GM18858 (cell line): ENCODE measurements around the gene CORO7.

Experiments
- ATAC-seq: cut with Tn5 transposase; IDR thresholded peaks from one replicate; pipeline ENCODE4 v1.9.1; 2021; ENCODE audit not compliant: unreplicated experiment

The CORO7 gene

DNA sequence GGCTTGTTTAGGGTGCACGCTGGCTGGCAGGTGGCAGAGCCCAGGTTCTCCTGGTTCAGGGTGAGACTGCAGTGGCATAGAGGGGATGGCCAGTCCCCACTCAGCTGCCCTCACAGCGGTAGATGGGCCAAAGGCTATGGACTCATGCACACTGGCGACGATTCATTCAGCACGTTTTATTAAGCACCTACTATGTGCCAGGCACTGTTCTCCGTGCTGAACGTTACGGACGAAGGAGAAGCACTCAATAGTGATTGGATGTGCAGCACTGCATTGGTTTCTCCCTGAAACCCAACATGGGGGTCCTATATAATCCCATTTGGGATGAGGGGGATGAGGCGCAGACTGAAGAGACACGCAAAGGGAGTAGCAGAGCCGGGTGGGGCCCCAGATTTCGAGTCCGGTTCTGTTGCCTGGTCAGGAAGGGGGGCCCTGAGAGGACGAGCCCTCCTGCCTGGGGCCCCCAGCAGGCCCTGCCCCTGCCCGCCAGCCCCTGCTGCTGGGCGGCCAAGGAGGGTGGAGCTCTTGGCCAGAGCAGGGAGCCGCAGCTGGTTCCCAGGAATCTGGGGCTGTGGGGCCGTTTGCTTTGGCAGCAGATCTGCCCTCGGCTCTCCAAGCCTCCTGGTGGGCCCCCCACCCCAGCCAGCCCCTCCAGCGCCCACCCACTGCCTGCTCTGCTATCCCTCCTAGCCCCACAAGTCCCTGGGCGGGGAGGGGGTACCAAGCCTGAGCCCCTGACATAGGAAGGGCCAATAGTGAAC, 91.7 kb downstream of the CORO7 start:
- no peak for ATAC-seq

DNA sequence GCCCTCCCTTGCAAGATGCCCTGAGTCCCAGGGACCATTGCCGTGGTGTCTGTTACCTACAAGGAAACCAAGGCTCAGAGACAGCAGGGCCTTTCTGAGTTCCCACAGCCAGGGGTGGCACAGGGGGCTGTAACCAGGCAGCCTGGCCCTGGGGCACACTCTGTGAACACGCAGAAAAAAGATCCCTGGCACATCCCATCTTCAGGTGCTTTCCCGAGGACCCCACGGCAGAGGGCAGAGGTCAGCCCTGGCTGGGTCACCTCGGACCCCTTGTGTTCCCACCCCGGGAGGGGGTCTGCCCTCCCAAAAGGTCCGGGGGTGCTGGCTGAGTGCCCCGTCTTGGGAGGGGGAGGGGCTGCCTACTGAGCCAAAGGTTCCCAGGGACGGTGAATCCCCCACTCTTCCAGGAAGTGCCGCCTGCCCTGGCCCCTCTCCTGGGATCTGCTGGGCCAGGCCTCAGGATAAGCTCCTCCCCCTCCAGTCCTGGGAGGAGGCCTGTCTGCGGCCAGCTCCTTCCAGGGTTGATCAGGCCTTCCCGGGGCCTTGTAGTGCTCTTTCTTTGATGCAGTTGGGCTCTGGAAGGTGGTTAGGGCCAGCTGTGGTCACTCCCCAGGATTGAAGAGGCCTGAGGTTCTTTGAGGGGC, 92.4 kb downstream of the CORO7 start:
- no peak for ATAC-seq

DNA sequence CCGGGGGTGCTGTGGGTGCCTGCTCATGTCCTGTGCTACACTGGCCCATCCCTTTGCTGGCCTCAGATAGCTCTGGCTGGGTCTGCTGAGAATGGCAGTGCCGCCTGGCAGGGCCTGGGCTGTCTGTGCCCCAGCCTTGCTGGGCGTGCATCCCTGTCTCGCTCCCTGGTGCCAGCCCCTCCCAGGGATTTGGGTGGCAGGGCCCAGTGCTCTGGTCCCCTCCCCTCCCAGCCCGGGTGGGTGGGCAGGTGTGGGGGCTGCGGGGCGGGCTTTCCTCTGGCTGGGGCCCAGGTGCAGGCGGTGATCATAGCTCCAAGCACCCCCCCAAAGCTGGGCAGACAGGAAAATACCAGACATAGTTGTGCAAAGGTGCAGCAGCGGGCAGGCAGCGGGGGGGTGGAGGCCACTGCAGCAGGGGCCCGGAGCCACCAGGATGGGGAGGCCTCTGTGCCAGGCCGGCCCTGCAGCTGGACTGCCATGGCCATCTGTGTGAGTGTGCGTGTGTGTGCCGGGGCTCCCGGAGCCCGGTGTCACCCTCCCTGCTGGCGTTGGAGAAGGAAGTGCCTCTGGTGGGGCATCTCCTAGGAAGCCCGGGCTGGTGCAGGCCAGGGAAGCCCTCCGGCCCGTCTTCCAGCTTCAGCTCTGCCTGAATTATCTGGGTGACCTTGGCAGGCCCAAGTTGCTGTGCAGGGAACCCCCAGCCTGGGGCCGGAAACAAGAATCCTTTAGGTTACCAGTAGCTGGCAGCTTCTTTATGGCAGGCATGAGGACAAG, 93.1 kb downstream of the CORO7 start:
- ATAC-seq: no peak

DNA sequence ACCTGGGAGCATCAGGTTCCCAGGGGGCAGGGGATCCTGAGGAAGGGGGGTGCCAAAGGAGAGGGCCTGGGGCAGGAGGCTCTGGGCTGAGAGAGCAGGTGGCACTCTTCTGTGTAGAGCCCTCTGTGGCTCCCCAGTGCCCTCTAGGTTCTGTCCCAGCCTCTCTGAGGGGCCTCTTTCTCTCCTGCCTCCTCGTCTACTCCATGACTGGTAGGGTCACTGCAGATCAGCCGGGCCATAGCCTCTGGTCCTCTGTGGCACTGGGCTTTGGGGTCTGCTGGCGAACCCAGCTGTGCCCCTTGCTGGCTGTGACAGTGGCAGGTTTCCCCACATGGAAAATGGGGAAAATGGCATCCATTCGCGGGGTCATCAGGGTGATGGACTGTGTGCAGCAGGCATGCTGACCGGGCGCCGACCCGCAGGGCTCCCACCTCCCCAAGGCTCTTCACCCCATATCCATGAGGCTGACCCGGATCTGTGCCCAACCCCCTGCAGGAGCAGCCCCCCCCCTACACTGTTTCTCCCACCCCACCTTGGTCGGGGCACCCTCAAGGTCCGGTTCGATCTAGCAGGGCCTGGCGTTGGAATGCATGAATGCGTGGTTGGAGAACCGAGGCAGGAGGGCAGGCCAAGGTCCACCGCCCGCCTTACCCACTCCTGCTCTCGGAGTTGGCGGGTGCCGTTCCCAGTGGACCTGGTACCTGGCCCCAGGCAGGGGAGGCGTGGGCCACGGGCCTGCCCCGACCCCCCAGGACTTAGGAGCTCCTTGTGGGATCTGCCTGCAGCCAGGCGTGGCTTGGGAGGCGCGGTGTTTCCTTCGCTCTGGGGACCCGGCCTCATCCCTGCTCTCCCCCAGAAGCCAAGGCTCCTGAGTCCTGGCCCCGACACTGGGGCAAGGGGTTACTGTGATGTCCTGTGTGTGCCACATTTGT, 94.0 kb downstream of the CORO7 start:
- no peak for ATAC-seq

DNA sequence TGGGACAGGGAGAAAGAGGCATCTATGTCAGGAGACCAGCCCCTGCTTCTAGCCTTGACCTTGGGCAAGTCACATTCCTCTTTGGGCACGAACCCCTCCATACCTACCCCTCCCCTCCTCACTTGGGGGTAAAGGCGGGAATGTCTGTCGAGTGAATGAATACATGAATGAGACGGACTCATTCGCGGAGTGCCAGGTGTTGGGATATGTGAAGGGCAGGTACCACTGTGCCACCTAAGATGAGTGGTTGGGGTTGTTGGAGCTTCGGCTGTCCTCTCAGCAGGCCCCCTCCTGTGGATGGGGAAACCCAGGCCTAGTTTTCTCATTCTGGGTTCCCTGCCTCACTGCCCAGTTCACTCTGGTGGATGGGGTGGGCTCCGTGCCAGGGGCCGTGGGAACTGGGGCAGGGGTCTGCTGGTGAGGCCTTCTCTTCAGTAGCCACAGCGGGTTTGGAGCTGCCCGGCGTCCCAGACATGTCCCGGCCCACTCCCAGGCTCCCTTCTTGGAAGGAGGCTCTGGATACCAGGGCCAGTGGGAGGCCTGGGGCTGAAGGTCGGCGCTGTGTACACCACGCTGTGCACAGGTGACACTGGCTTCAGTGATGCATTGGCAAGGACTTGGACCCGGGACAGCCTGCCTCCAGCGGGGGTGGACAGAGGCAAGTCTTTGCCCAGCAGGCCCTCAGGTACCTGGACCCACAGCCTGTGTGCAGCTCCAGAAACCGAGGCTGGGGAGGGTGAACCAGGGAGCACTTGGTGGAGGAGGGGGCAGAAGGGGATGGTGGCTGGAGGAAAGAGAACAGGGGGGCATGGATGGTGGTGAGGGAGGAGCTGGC, 94.9 kb downstream of the CORO7 start:
- ATAC-seq: no peak

DNA sequence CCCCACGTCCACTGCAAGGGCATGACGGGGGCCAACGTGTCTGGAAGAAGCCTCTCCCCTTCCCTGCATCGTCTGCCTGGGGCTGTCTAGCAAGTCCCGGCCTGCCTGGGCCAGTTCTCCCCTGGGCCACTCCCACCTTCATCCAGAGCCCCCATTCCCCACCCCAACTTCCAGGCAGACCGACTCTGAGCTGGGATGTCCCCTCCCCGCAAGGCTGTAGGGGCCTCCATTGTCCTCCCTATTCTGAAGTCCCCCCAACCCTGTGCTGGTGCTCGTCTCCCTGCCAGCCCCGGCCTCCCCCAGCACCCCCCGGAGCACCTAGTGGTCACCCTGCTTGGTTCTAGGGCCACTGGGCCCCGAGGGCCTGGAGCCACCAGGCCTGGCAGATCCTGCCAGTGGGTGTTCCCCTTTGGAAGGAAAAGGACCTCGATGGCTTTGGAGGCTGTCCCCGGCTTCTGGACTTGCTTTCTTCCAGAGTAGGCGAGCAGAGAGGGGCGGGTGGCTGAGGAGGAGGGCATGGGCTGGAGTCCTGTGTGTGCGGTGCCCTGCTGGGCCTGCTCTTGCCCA, 95.7 kb downstream of the CORO7 start:
- ATAC-seq: no peak

DNA sequence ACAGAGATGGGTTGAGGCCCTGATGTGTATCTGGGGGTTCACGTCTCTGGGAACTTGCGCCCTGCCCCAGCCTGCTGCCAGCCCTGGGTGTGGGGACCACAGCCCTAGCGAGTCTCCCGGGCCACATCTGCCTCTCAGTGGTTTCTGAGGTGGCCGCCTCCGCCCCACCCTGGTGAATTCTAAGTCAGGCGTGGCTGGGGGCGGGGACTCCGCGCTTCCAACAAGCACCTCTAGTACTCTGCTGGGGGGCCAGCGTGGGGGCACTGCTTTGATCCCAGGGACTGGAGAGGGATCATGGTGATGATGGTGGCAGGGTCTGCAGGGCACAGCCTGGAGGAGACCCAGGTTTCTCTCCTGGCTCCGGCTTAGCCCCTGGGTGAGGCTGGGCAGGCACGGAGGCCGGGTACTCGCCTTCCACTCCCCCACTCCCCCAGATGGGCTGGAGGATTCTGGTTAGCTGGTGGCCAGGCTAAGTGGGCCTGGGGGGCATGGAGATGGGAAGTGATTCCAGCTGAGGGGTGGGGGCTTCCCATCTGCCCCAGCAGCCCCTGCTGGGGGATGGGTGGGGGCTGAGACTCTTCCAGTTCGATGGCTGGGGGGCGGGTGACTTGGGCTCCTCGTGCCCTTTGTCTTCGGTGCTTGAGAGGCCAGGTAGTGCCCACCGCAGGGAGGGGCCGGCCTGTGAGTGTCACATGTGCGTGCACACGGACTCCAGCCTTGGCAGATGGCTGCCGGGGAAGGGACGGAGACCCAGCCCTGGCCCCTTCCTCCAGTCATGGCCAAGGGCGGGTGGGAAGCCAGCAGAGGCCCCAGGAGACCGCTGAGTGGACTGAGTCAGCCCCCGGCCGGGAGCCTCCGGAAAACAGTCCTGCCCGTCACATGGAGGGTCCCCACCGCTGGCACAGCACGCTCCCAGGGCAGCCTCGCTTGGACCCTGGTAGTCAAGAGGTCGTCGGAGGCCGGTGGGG, 96.7 kb downstream of the CORO7 start:
- no peak for ATAC-seq

DNA sequence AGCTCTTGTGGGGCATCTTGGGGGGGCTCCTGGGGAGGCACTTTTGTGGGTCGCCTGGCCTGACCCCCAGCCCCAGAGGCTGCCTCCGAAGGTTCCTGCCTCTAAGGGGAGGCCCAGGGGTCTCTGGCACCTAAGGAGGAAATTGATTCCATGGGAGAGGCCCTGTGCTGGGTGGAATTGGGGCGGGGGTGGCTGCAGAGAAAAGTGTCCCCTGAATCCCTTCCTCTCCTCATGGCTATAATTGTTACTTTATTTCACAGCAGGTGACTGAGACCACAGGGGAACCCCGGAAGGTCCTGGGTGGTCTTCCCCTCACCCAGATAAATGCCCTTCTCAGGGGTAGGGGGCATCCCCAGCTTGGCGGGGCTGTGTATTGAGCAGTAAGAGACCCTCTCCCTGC, 97.4 kb downstream of the CORO7 start:
- ATAC-seq: no peak

DNA sequence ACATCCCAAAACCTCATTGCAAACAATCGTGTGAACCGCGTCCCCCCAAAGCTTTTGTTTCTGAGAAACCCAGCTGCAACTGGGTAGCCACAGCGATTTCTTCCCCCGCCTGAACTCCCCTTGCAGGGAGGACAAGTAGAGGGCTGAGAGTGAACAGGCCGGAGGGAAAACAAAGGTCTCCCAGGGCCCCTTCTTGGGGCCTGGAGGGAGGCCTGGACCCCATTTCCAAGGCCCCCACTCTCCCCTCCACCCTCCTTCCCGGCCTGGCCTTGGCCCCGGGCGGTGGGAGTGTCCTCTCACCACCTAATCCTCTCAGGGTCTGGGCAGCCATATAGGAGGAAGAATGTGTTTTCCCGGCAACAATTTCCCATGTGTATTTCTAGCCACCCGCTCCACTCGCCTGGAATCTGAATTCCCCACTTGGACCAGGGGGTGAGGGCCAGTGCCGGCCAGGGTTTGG, 97.9 kb downstream of the CORO7 start:
- ATAC-seq: no peak

DNA sequence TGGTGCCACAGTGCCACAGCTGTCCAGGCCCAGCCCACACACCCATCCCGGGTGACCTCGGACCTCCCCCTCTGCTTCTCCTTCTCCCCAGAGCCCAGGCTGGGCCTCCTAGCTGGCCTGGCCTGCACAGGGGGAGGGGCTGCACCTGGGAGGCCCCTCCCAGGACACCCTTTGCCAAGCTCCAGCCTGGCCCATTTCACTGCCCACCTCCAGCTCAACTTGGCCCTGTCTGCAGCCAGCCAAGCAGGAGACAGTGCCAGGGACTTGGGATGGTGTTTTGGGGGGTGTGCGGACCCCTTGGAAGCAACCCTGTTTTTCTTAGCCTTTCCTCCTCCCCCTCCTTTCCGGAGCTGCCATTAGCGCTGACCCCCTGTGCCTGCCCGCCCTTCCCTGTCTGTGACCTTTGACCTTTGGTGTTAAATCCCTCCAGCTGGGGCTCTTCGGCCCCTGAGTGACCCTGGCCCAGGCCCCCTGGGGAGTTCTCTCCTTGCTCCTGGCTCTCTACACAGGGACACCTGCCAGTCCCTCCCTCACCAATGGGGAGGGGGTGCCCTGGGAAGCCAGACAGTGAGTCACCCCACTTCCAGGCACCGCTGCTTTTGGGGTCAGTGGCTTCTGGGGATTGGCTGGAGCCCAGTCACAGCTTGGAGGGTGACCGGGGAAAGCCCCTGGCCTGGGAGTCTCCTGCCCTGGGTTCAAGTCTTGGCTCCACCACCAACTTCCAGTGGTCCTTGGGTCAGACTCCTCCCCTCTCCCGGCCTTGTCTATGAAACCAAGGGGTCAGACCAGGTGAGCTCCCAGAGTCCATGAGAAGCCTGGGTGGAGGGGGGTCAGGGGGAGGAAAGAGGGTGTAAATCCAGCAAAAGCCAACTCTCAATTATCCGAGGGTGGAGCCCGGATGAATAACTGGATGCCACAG, 98.6 kb downstream of the CORO7 start:
- no peak for ATAC-seq

DNA sequence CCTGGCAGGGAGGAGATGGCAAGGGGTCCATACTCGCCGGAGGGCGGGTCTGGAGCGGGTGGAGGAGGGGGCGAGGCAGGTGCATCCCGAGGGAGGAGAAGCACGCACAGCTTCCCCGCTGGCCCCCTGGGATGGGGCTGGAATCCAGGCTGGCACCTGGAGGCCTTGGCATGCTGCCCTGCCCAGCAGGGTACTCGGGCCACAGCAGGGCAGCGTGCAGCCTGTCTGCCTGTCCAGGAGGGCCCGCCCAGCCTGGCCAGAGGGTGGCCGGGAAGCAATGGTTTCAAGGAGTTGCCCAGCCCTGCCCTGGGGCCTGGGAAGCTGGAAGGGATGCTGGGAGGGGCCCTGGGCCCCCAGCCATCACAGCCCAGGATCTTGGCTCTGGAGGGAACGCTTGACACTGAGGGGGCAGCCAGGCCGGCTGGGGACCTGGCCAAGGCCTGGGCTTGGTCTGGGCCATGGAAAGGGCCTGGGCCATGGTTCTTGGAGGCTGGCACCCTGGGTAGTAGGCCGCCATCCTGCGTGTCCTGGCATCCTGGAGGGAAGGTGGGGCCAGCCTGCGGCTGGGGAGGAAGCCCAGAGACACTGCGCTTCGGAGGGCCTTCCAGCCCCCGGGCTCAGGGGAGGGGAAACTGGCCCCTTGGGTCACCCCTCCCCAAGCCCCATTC, 99.4 kb downstream of the CORO7 start:
- ATAC-seq: no peak

DNA sequence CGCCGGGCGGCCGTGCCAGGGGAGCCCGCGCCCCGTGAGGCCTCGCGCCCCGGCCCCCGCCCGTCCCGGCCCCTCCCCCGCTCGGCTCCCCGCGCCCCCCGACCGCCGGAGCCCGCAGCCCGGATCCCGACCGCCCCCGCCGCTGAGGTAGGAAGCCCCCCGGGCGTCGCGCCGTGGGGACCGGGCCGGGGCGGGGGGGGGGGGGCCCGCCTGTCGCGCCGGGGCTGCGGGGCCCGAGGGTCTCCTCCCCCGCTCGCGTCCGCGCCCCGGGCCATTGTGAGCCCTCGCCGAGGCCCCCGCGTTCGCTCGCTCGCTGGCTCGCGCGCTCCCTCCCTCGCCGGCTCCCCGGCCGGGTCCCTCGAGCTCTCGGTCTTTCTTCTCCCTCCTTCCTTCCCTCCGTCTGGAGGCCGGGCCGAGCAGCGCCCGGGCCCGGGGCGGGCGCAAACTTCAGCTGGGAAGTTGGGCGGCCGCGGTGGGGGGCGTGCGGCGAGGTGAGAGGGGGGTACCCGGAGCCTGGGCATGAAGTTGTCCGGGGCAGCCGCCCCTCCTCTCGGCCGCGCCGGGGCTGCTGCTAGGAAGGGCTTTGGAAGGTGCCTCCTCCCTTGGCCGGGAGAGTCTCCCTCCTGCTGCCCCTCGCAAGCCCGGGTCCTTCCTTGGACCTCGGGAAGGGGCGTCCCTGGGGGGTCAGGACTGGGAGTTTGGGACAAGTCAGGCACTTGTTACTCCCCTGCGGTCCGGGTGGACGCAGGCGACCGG, 100.1 kb downstream of the CORO7 start:
- ATAC-seq: no peak

DNA sequence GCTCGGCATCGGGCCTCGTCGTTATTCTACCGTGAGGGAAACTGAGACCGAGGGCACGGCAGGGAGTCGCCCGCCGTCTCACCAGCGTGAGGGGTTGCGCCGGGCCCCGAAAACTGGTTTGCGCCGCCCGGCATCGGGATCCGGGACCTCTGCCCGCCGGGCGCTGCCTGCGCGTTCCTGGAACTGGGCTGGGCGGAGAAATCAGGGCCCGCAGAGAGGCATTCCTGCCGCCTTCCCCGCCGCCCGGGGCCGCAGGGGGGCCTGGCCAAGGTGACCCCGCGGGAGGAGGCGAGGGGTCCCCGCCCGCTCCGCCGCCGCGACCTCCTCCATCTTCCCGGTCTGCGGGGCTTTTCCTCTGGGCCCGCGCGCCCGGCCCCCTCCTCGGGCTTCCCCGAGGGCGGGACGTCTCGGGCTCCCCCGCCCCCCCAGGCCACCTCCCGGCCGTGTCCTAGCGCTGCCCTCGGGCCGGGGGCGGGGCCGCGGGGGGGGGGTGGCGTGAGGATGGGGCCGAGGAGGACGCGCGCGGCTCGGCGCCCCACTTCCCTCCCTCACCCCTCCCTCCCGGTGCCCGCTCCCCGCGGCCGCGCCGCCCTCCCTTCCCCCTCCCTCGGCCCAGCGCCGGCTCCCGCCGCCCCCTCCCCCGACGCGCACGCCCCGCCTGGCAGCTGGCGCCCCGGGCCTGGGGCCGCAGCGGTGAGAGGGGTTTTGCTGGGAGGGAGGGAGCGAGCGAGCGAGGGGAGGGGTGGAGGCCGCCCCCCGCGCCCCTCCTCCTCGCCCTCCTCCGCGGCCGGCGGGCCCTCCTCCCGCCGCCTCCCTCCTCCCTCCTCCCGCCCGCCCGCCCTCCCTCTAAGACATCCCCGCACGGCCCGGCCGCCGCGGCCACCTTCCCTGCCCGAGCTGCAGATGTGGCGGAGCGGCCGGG, 100.9 kb downstream of the CORO7 start, which contains the start of gene GLIS2:
GLIS2 (plus strand) TSS at position 882 of the 922 bp plus-strand sequence. CDS start 16,214 bp downstream, outside the sequence.
- ATAC-seq: no peak

DNA sequence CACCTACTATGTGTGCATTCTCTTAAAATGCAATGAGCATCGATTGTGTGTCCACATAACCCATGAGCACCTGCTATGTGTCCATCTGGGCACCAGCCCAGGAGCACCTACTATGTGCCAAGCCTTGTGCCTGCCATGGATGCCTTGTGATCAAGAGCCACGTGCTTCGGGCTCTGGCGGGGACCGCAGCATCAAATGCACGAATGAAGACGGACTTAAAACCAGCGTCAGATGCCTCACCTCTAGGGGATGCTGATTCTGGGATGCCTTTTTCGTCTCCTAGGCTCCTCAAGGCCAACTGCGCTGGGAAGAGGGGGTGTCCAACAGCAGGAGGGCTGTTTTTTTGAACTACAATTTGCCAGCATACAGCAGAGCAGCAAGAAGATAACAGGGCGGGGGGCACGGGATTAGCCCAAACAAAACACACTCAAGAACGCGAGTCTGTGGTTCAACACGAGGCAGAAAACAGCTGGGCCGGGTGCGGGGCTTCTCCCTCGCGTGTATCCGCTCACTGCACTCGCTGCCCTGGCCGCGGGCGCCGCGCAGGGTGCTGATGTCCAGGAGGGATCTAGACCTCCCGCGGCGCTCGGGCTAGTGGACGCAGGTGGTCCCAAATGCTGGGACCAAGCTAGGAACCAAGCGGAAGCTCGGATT, 101.7 kb downstream of the CORO7 start:
- no peak for ATAC-seq
